SK-N-SH (cell line): Measurements from ENCODE around the gene RALBP1. TPM values are rescaled to one million over a fixed set of nuclear protein-coding genes. Genes with fewer than 3 reads are reported as not detected.

Experiments
- CTCF ChIA-PET: fragments of 300-600, 350-600 bp; formaldehyde crosslinking; extraction: SDS; loops from one replicate; lab custom pipeline; 2021; lab: Yijun Ruan, JAX
- POLR2A ChIA-PET: fragments of 350-600 bp; sonication (Branson Sonifier 250); formaldehyde crosslinking; extraction: SDS; loops from one replicate; lab custom pipeline; 2020; ENCODE audit warnings: antibody characterized with exemption, inconsistent platforms; lab: Yijun Ruan, JAX
- DNase-seq: peaks from one replicate; pipeline ENCODE4 v3.0.0; 2012
- H2AFZ ChIP-seq: fragments of 200-600 bp; sonication (generic); 2 replicates; pipeline ENCODE4 v1.8.1; 2016; ENCODE audit warnings: antibody characterized with exemption, mild to moderate bottlenecking, low read depth
- H3F3A ChIP-seq: fragments of 200-600 bp; sonication (generic); replicated peaks from 2 replicates; pipeline ENCODE3; 2016; ENCODE audit warnings: antibody characterized with exemption, mild to moderate bottlenecking; ENCODE audit not compliant: insufficient read depth
- H3K27ac ChIP-seq, 2 experiments: fragments of 200-500 bp in 1 of 2; fragments of 200-600 bp in 1 of 2; sonication (Bioruptor generic) in 1 of 2; sonication (generic), shearing (Covaris generic) in 1 of 2; 2 replicates each; pipeline versions ENCODE4 v1.5.1 to v1.6.1; 2014 to 2016; ENCODE audit warnings: low read depth in 2 of 2, inconsistent platforms in 1 of 2, low read length in 1 of 2, mild to moderate bottlenecking in 1 of 2, mixed read lengths in 1 of 2
- H3K27me3 ChIP-seq: fragments of 200-600 bp; sonication (generic), shearing (Covaris generic); 2 replicates; pipeline ENCODE4 v1.6.1; 2016; ENCODE audit warnings: mixed run types; ENCODE audit not compliant: insufficient read depth
- H3K36me3 ChIP-seq, 2 experiments: fragments of 200-500 bp in 1 of 2; fragments of 200-600 bp in 1 of 2; sonication (Bioruptor generic) in 1 of 2; sonication (generic) in 1 of 2; replicated peaks in 1 of 2; 2 replicates each; pipeline versions ENCODE3 to v1.5.1; 2014 to 2016; ENCODE audit warnings: low read length in 1 of 2, mild to moderate bottlenecking in 1 of 2; ENCODE audit not compliant: insufficient read depth in 2 of 2, control insufficient read depth in 1 of 2
- H3K4me1 ChIP-seq, 2 experiments: fragments of 200-500 bp in 1 of 2; fragments of 200-600 bp in 1 of 2; sonication (Bioruptor generic) in 1 of 2; sonication (generic), shearing (Covaris generic) in 1 of 2; 2 replicates each; pipeline versions ENCODE4 v1.5.1 to v1.6.1; 2014 to 2016; ENCODE audit warnings: low read depth in 1 of 2, low read length in 1 of 2, mixed run types in 1 of 2; ENCODE audit not compliant: insufficient read depth in 2 of 2, control insufficient read depth in 1 of 2
- H3K4me2 ChIP-seq: fragments of 200-600 bp; sonication (generic), shearing (Covaris generic); 2 replicates; pipeline ENCODE4 v1.6.1; 2017; ENCODE audit warnings: mixed run types
- H3K4me3 ChIP-seq, 2 experiments: fragments of 200-500 bp in 1 of 2; fragments of 200-600 bp in 1 of 2; sonication (Bioruptor generic) in 1 of 2; sonication (generic), shearing (Covaris generic) in 1 of 2; 2 replicates each; pipeline versions ENCODE4 v1.5.1 to v1.8.1; 2014 to 2016; ENCODE audit warnings: low read depth in 2 of 2, inconsistent platforms in 1 of 2, low read length in 1 of 2, mild to moderate bottlenecking in 1 of 2, mixed read lengths in 1 of 2, moderate library complexity in 1 of 2
- H3K79me2 ChIP-seq: fragments of 200-600 bp; sonication (generic); 2 replicates; pipeline ENCODE4 v1.8.1; 2017; ENCODE audit warnings: mild to moderate bottlenecking; ENCODE audit not compliant: insufficient read depth
- H3K9ac ChIP-seq: fragments of 200-600 bp; sonication (generic); 2 replicates; pipeline ENCODE4 v1.6.1; 2017; ENCODE audit warnings: mixed run types
- H3K9me2 ChIP-seq: fragments of 200-600 bp; sonication (generic); 2 replicates; pipeline ENCODE4 v1.6.1; 2017; ENCODE audit warnings: mixed run types
- H3K9me3 ChIP-seq: fragments of 200-600 bp; sonication (generic); 2 replicates; pipeline ENCODE4 v1.6.1; 2017; ENCODE audit warnings: mixed run types, mild to moderate bottlenecking, moderate library complexity
- H4K20me1 ChIP-seq: fragments of 200-600 bp; sonication (generic); 2 replicates; pipeline ENCODE4 v1.6.1; 2017; ENCODE audit warnings: mild to moderate bottlenecking, mixed run types; ENCODE audit not compliant: insufficient read depth
- CHD2 ChIP-seq: fragments of 150-350 bp; IDR thresholded peaks from 2 replicates; pipeline ENCODE4 v1.6.1; 2018; ENCODE audit warnings: low read length; ENCODE audit not compliant: partially characterized antibody
- CTCF ChIP-seq: fragments of 200-600 bp; sonication (generic); IDR thresholded peaks from 2 replicates; pipeline ENCODE4 v1.6.1; 2017; ENCODE audit warnings: antibody characterized with exemption, mild to moderate bottlenecking, moderate library complexity
- FOSL2 ChIP-seq: IDR thresholded peaks from 2 replicates; pipeline ENCODE4 v1.4.0; 2012; ENCODE audit warnings: low read depth, mild to moderate bottlenecking, moderate library complexity, borderline replicate concordance
- FOXJ3 ChIP-seq: sonication (generic); formaldehyde crosslinking; IDR thresholded peaks from 2 replicates; pipeline ENCODE4 v1.5.1; 2020; ENCODE audit warnings: mild to moderate bottlenecking, missing genetic modification reagents
- GABPA ChIP-seq: IDR thresholded peaks from 2 replicates; pipeline ENCODE4 v1.4.0; 2012; ENCODE audit warnings: low read depth, mild to moderate bottlenecking
- GATA2 ChIP-seq: sonication (generic); formaldehyde crosslinking; IDR thresholded peaks from 2 replicates; pipeline ENCODE4 v1.5.0; 2020; ENCODE audit warnings: mild to moderate bottlenecking, missing genetic modification reagents
- IRF3 ChIP-seq: fragments of 150-350 bp; IDR thresholded peaks from 2 replicates; pipeline ENCODE4 v1.6.1; 2016; ENCODE audit warnings: mild to moderate bottlenecking, low read depth, low read length
- JUND ChIP-seq: IDR thresholded peaks from 2 replicates; pipeline ENCODE4 v1.4.0; 2012
- MXI1 ChIP-seq: IDR thresholded peaks from 2 replicates; pipeline ENCODE4 v1.6.1; 2012; ENCODE audit warnings: mild to moderate bottlenecking, low read depth, low read length, improper control_type of control experiment
- RCOR1 ChIP-seq: fragments of 150-350 bp; IDR thresholded peaks from 2 replicates; pipeline ENCODE4 v1.6.1; 2017; ENCODE audit warnings: antibody characterized with exemption, low read length
- RFX5 ChIP-seq: IDR thresholded peaks from 2 replicates; pipeline ENCODE4 v1.6.1; 2012; ENCODE audit warnings: mild to moderate bottlenecking, improper control_type of control experiment, low read length
- SIN3A ChIP-seq: IDR thresholded peaks from 2 replicates; pipeline ENCODE4 v1.6.1; 2012; ENCODE audit warnings: low read depth, mild to moderate bottlenecking, low read length, moderate library complexity, borderline replicate concordance
- TCF12 ChIP-seq: IDR thresholded peaks from 2 replicates; pipeline ENCODE4 v1.4.0; 2012
- USF1 ChIP-seq: IDR thresholded peaks from 2 replicates; pipeline ENCODE4 v1.4.0; 2012; ENCODE audit warnings: low read depth, borderline replicate concordance
- WGBS: methylation state at CpG from one replicate; pipeline ENCODE4 v1.1.6; 2017; ENCODE audit warnings: low lambda C conversion rate; 5-methylcytosine and 5-hydroxymethylcytosine counted together
- polyA plus RNA-seq, 3 experiments: library from polyadenylated mRNA; depleted of rRNA; stranded (reverse); fragments of >200 nt; gene quantifications; 2 replicates each; pipeline ENCODE4 v1.2.3, GENCODE V29; 2012

The RALBP1 gene
- polyA plus RNA-seq, 1 of the 3 experiments (the other 2 are of a cell fraction), result 43.8 TPM

- TF ChIP-seq CTCF, result no peak
- TF ChIP-seq SIN3A, result no peak
- no peak for TF ChIP-seq FOXJ3 (CRISPR knock-in tag)
- TF ChIP-seq USF1, result no peak
- TF ChIP-seq JUND, result no peak
- no peak for TF ChIP-seq TCF12
Observed at GRCh38 chr18:9552191-9552590, 76.9 kb downstream of the RALBP1 start (continued).

- ChIA-PET POLR2A (no interaction called here), CTCF (interaction anchor here (0.8 to 2.9 kb wide), 3 partner anchors 10 to 57 kb away, joined by 3 to 10 read pairs (median 3); no protein-coding TSS in a partner anchor)
- H3K4me1 ChIP-seq, result no peaks in the 10 kb centered on the region
- H4K20me1 ChIP-seq, result no peaks in the 10 kb centered on the region
- WGBS, result 82% methylated on average over 4 of the region's 4 CpGs
- no peak overlapping the region for H3K9ac ChIP-seq
- H3K27me3 ChIP-seq, result no peaks in the 10 kb centered on the region
- TF ChIP-seq CTCF (no peak), GATA2 (CRISPR knock-in tag) (no peak), MXI1 (no peak), RCOR1 (no peak), FOXJ3 (CRISPR knock-in tag) (no peak), FOSL2 (no peak), RFX5 (no peak), SIN3A (no peak), CHD2 (no peak), IRF3 (no peak), GABPA (no peak)
- no peaks in the 10 kb centered on the region for H3F3A ChIP-seq
- no peak overlapping the region for H3K4me2 ChIP-seq
- no peaks in the 10 kb centered on the region for H3K9me2 ChIP-seq
- H3K36me3 ChIP-seq, result peaks cover 76 to 86% of the 10 kb centered on the region in 2 experiments
- H2AFZ ChIP-seq, result no peak overlapping the region
- no peak overlapping the region for H3K27ac ChIP-seq
- no peaks in the 10 kb centered on the region for H3K9me3 ChIP-seq
- H3K4me3 ChIP-seq, result no peak overlapping the region
- H3K79me2 ChIP-seq, result peaks cover 7% of the 10 kb centered on the region; the same call in 1 of the 2 replicates
- DNase-seq, result no peak
Observed at GRCh38 chr18:9552616-9553015, 77.3 kb downstream of the RALBP1 start.
